IMR-90 (cell line): ENCODE results near the gene OGT. TPM values are rescaled to one million over a fixed set of nuclear protein-coding genes. Genes with fewer than 3 reads are reported as not detected.

ENCODE experiments used
- ATAC-seq: fragments of 200-7000 bp; cut with Tn5 transposase; 2 replicates; pipeline ENCODE4 v1.9.1; 2020; ENCODE audit warnings: low read depth, mild to moderate bottlenecking, moderate library complexity
- BruUV-seq: library from RNA; stranded (reverse); fragments of 400-500 nt; replicated peaks from 2 replicates; lab custom pipeline; 2021; lab: Mats Ljungman, UMichigan
- CTCF ChIA-PET: fragments of 300-600 bp; formaldehyde crosslinking; extraction: SDS; loops from one replicate; lab custom pipeline; 2021; ENCODE audit warnings: antibody characterized with exemption; lab: Yijun Ruan, JAX
- POLR2A ChIA-PET: fragments of 300-600 bp; sonication (Branson Sonifier 250); formaldehyde crosslinking; loops from one replicate; lab custom pipeline; 2022; ENCODE audit warnings: antibody characterized with exemption; ENCODE audit not compliant: unreplicated experiment; lab: Charles Lee
- DNase-seq: peaks from one replicate; pipeline ENCODE4 v3.0.0; 2013
- H2AFZ ChIP-seq: replicated peaks from 2 replicates; pipeline ENCODE3; 2013; ENCODE audit warnings: low read length, mild to moderate bottlenecking; ENCODE audit not compliant: poor library complexity
- H2AK5ac ChIP-seq: 2 replicates; pipeline ENCODE4 v1.6.1; 2013; ENCODE audit warnings: low read depth, low read length, inconsistent platforms
- H2AK9ac ChIP-seq: replicated peaks from 2 replicates; pipeline ENCODE3; 2013; ENCODE audit warnings: mild to moderate bottlenecking, low read depth, low read length, moderate library complexity; ENCODE audit not compliant: poor library complexity
- H2BK120ac ChIP-seq: 2 replicates; pipeline ENCODE4 v1.6.1; 2013; ENCODE audit warnings: low read depth, low read length, inconsistent platforms
- H2BK15ac ChIP-seq: 3 replicates; pipeline ENCODE4 v1.6.1; 2013; ENCODE audit warnings: low read depth, low read length, inconsistent platforms
- H2BK20ac ChIP-seq: 2 replicates; pipeline ENCODE4 v1.6.1; 2013; ENCODE audit warnings: low read depth, mild to moderate bottlenecking, inconsistent platforms, low read length, moderate library complexity
- H2BK5ac ChIP-seq: 2 replicates; pipeline ENCODE4 v1.6.1; 2013; ENCODE audit warnings: mild to moderate bottlenecking, low read depth, low read length, inconsistent platforms; ENCODE audit not compliant: poor library complexity, severe bottlenecking
- H3K14ac ChIP-seq: replicated peaks from 2 replicates; pipeline ENCODE4 v1.6.1; 2013; ENCODE audit warnings: low read depth, low read length, inconsistent platforms
- H3K18ac ChIP-seq: 2 replicates; pipeline ENCODE4 v1.6.1; 2013; ENCODE audit warnings: low read depth, low read length, control low read depth
- H3K23ac ChIP-seq: 2 replicates; pipeline ENCODE4 v1.6.1; 2013; ENCODE audit warnings: low read depth, low read length, inconsistent platforms
- H3K27ac ChIP-seq: 2 replicates; pipeline ENCODE4 v1.5.1; 2013; ENCODE audit warnings: mild to moderate bottlenecking, control low read depth, low read length; ENCODE audit not compliant: insufficient read depth
- H3K27me3 ChIP-seq: 2 replicates; pipeline ENCODE4 v1.6.1; 2013; ENCODE audit warnings: low read length; ENCODE audit not compliant: control insufficient read depth, insufficient read depth
- H3K36me3 ChIP-seq: 2 replicates; pipeline ENCODE4 v1.6.1; 2013; ENCODE audit warnings: low read length, mixed read lengths; ENCODE audit not compliant: control insufficient read depth, insufficient read depth
- H3K4ac ChIP-seq: 2 replicates; pipeline ENCODE4 v1.6.1; 2013; ENCODE audit warnings: low read depth, low read length, inconsistent platforms
- H3K4me1 ChIP-seq: 2 replicates; pipeline ENCODE4 v1.6.1; 2013; ENCODE audit warnings: low read length, mixed read lengths; ENCODE audit not compliant: control insufficient read depth, insufficient read depth
- H3K4me2 ChIP-seq: 2 replicates; pipeline ENCODE4 v1.6.1; 2013; ENCODE audit warnings: low read depth, mild to moderate bottlenecking, control low read depth, low read length, moderate library complexity
- H3K4me3 ChIP-seq: 2 replicates; pipeline ENCODE4 v1.5.1; 2013; ENCODE audit warnings: low read depth, mild to moderate bottlenecking, control low read depth, low read length, moderate library complexity; ENCODE audit not compliant: insufficient read depth
- H3K56ac ChIP-seq: 2 replicates; pipeline ENCODE4 v1.6.1; 2013; ENCODE audit warnings: low read length, inconsistent platforms; ENCODE audit not compliant: insufficient read depth; ENCODE audit errors: extremely low read depth
- H3K79me1 ChIP-seq, 2 experiments: 2 replicates each; pipeline ENCODE4 v1.6.1; 2013; ENCODE audit warnings: low read length in 2 of 2, inconsistent platforms in 1 of 2, low read depth in 1 of 2
- H3K9ac ChIP-seq: 2 replicates; pipeline ENCODE4 v1.6.1; 2013; ENCODE audit warnings: low read depth, low read length, control low read depth
- H3K9me1 ChIP-seq: 2 replicates; pipeline ENCODE4 v1.6.1; 2013; ENCODE audit warnings: low read length, inconsistent platforms; ENCODE audit not compliant: insufficient read depth
- H3K9me3 ChIP-seq: 2 replicates; pipeline ENCODE4 v1.6.1; 2013; ENCODE audit warnings: low read length; ENCODE audit not compliant: control insufficient read depth, insufficient read depth
- H4K20me1 ChIP-seq: 2 replicates; pipeline ENCODE4 v1.6.1; 2013; ENCODE audit warnings: low read length, inconsistent platforms; ENCODE audit not compliant: insufficient read depth
- H4K5ac ChIP-seq: 2 replicates; pipeline ENCODE4 v1.6.1; 2013; ENCODE audit warnings: mild to moderate bottlenecking, low read depth, low read length, control low read depth
- H4K8ac ChIP-seq, 2 experiments: 2 replicates each; pipeline ENCODE4 v1.6.1; 2013; ENCODE audit warnings: low read depth in 2 of 2, low read length in 2 of 2, control low read depth in 1 of 2, inconsistent platforms in 1 of 2
- H4K91ac ChIP-seq: 2 replicates; pipeline ENCODE4 v1.6.1; 2013; ENCODE audit warnings: low read depth, low read length, inconsistent platforms; ENCODE audit not compliant: insufficient read depth
- CTCF ChIP-seq: conservative IDR thresholded peaks from 2 replicates; pipeline ENCODE4 v1.5.1; 2012; ENCODE audit warnings: mild to moderate bottlenecking, low read depth, low read length, improper control_type of control experiment
- RAD21 ChIP-seq: IDR thresholded peaks from 2 replicates; pipeline ENCODE4 v1.6.1; 2012; ENCODE audit warnings: low read length, improper control_type of control experiment
- RFX5 ChIP-seq: IDR thresholded peaks from 2 replicates; pipeline ENCODE4 v1.8.0; 2012; ENCODE audit warnings: low read depth, mild to moderate bottlenecking, low read length, moderate library complexity
- WGBS, 2 experiments: methylation state at CpG; one replicate each; pipeline versions ENCODE4 v1.1.5 to v1.1.7; 2013; ENCODE audit warnings: missing lambda C conversion rate in 2 of 2; ENCODE audit not compliant: insufficient read length in 1 of 2; ENCODE audit errors: extremely low coverage in 2 of 2; 5-methylcytosine and 5-hydroxymethylcytosine counted together
- dilution Hi-C: fragments of 300-500 bp; cut with HindIII; formaldehyde crosslinking; loops from one replicate; pipeline ENCODE4 v1.14.3; 2018; ENCODE audit warnings: low sequenced_read_pairs; ENCODE audit not compliant: unreplicated experiment
- in situ Hi-C: fragments of 300-500 bp; cut with MboI; formaldehyde crosslinking; loops from 3 replicates; pipeline ENCODE4 v1.14.3; 2019; ENCODE audit warnings: low sequenced_read_pairs, inconsistent platforms, mixed read lengths
- intact Hi-C: fragments of 100-400 bp; cut with micrococcal nuclease; formaldehyde crosslinking; loops from 2 replicates; pipeline ENCODE4 v1.10.0; 2022
- polyA plus RNA-seq, 3 experiments: library from polyadenylated mRNA; depleted of rRNA; stranded (reverse); fragments of >200 nt; gene quantifications; 2 replicates each; pipeline ENCODE4 v1.2.3, GENCODE V29; 2012; ENCODE audit warnings: low replicate concordance in 1 of 3
- total RNA-seq: library from RNA; depleted of rRNA; stranded (reverse); fragments of >200 nt; gene quantifications from 2 replicates; pipeline ENCODE4 v1.2.3, GENCODE V29; 2012

The OGT gene
- total and polyA plus RNA-seq, 2 of the 4 experiments (the other 2 are of a cell fraction) = 80.7 to 113 TPM

- H3K14ac ChIP-seq = no peak overlapping the region
- POLR2A ChIA-PET = no interaction called here
These were observed 23.1 kb downstream of the OGT start for GRCh38 chrX:71556036-71556435.

More at GRCh38 chrX:71556036-71556435, 23.1 kb downstream of the OGT start:
- no peak overlapping the region for H3K56ac ChIP-seq
- H2AK9ac ChIP-seq = no peak overlapping the region
- ATAC-seq (no peak), DNase-seq (no peak)
- H3K9me3 ChIP-seq = no peaks in the 10 kb centered on the region
- H3K79me1 ChIP-seq = peaks cover 4 to 5% of the 10 kb centered on the region in 2 experiments; a peak in 3 of 4 replicates
- H3K4me1 ChIP-seq = no peaks in the 10 kb centered on the region
- dilution Hi-C loops (no loop called here), in situ Hi-C loops (no loop called here), intact Hi-C loops (no loop called here)
- no peak overlapping the region for H3K4me2 ChIP-seq
- no peak overlapping the region for H3K23ac ChIP-seq
- H2AFZ ChIP-seq = no peak overlapping the region
- H2BK120ac ChIP-seq = no peak overlapping the region
- H3K4ac ChIP-seq = no peak overlapping the region
- H3K27me3 ChIP-seq = no peaks in the 10 kb centered on the region
- H3K4me3 ChIP-seq = no peak overlapping the region
- no peak overlapping the region for H4K91ac ChIP-seq
- no peak overlapping the region for H2AK5ac ChIP-seq
- no CpG with 5 or more reads among the region's 3 CpGs for WGBS, 2 experiments
- H4K5ac ChIP-seq = no peak overlapping the region
- H3K18ac ChIP-seq = no peak overlapping the region
- H3K27ac ChIP-seq = no peak overlapping the region
- no peak overlapping the region for H4K8ac ChIP-seq
- CTCF ChIA-PET = no interaction called here
- no peak overlapping the region for H3K9ac ChIP-seq
- H2BK5ac ChIP-seq = no peak overlapping the region
- no peak overlapping the region for H2BK15ac ChIP-seq
- peaks cover 7% of the 10 kb centered on the region for H4K20me1 ChIP-seq
- no TSS peak for BruUV-seq
- H3K36me3 ChIP-seq = peaks cover 24% of the 10 kb centered on the region
- no peak overlapping the region for H2BK20ac ChIP-seq
- H3K9me1 ChIP-seq = no peaks in the 10 kb centered on the region
- no peak for TF ChIP-seq RFX5
- no peak for TF ChIP-seq RAD21
- TF ChIP-seq CTCF = no peak
